Mucosa of rectum (tissue), 2 donors: ENCODE results near the gene DNAJC6.
"Not testable (repeated sequence)": the region's sequence is repeated elsewhere in the genome, so short reads cannot be mapped to it uniquely, and the experiment has no call there.

Source experiments
- H3K27ac ChIP-seq, 2 donors: one replicate each; pipeline ENCODE4 v1.7.0; 2013; ENCODE audit warnings: inconsistent platforms in 2 of 2, low read depth in 2 of 2, low read length in 2 of 2
- H3K27me3 ChIP-seq, 2 donors: one replicate each; pipeline ENCODE4 v1.7.0; 2013; ENCODE audit warnings: low read length in 2 of 2; ENCODE audit not compliant: control insufficient read depth in 2 of 2, insufficient read depth in 2 of 2
- H3K36me3 ChIP-seq, 2 donors: one replicate each; pipeline ENCODE4 v1.7.0; 2013; ENCODE audit warnings: low read length in 2 of 2; ENCODE audit not compliant: control insufficient read depth in 2 of 2, insufficient read depth in 2 of 2
- H3K4me1 ChIP-seq, 2 donors: one replicate each; pipeline ENCODE4 v1.7.0; 2013; ENCODE audit warnings: low read length in 2 of 2, mild to moderate bottlenecking in 1 of 2; ENCODE audit not compliant: control insufficient read depth in 2 of 2, insufficient read depth in 2 of 2
- H3K4me3 ChIP-seq, 2 donors: one replicate each; pipeline ENCODE4 v1.7.0; 2013; ENCODE audit warnings: low read length in 2 of 2
- H3K9ac ChIP-seq, 2 donors: one replicate each; pipeline ENCODE4 v1.7.0; 2013; ENCODE audit warnings: low read length in 2 of 2, low read depth in 1 of 2, mild to moderate bottlenecking in 1 of 2
- H3K9me3 ChIP-seq, 2 donors: one replicate each; pipeline ENCODE4 v1.7.0; 2013; ENCODE audit warnings: low read length in 2 of 2; ENCODE audit not compliant: control insufficient read depth in 2 of 2
- donor health status: healthy.
- donor health status: Normal muscosa, but diverticular disease.

The DNAJC6 gene

GRCh38 chr1:65377496-65378246, 68.3 kb downstream of the DNAJC6 start:
- Histone ChIP-seq H3K9me3 (no peaks in the 10 kb centered on the region), H3K4me1 (no peaks in the 10 kb centered on the region), H3K36me3 (no peaks in the 10 kb centered on the region), H3K9ac (no peak overlapping the region), H3K27ac (no peak overlapping the region), H3K4me3 (no peak overlapping the region), H3K27me3 (no peaks in the 10 kb centered on the region)

GRCh38 chr1:65378247-65378946, 69.1 kb downstream of the DNAJC6 start:
- Histone ChIP-seq H3K36me3 (no peaks in the 10 kb centered on the region), H3K27me3 (no peaks in the 10 kb centered on the region), H3K27ac (no peak overlapping the region), H3K4me1 (no peaks in the 10 kb centered on the region), H3K9ac (no peak overlapping the region), H3K4me3 (no peak overlapping the region), H3K9me3 (no peaks in the 10 kb centered on the region)

- not testable (repeated sequence) for H3K4me1 ChIP-seq, H3K27ac ChIP-seq, H3K36me3 ChIP-seq, H3K27me3 ChIP-seq, H3K9me3 ChIP-seq, H3K4me3 ChIP-seq, H3K9ac ChIP-seq
Observed at GRCh38 chr1:65384426-65384825, 75.1 kb downstream of the DNAJC6 start.

- Histone ChIP-seq H3K36me3 (no peaks in the 10 kb centered on the region), H3K4me3 (no peak overlapping the region), H3K9ac (no peak overlapping the region), H3K27ac (no peak overlapping the region), H3K27me3 (no peaks in the 10 kb centered on the region), H3K9me3 (no peaks in the 10 kb centered on the region), H3K4me1 (no peaks in the 10 kb centered on the region)
Observed at GRCh38 chr1:65386439-65386838, 77.1 kb downstream of the DNAJC6 start.

- Histone ChIP-seq H3K27ac (no peak overlapping the region), H3K9me3 (no peaks in the 10 kb centered on the region), H3K36me3 (no peaks in the 10 kb centered on the region), H3K9ac (no peak overlapping the region), H3K27me3 (no peaks in the 10 kb centered on the region), H3K4me3 (no peak overlapping the region), H3K4me1 (no peaks in the 10 kb centered on the region)
Observed at GRCh38 chr1:65387821-65388220, 78.5 kb downstream of the DNAJC6 start.

GRCh38 chr1:65388908-65389695, 79.8 kb downstream of the DNAJC6 start:
- no peak overlapping the region for H3K4me3 ChIP-seq
- H3K4me1 ChIP-seq = no peaks in the 10 kb centered on the region
- H3K9me3 ChIP-seq = no peaks in the 10 kb centered on the region
- no peaks in the 10 kb centered on the region for H3K27me3 ChIP-seq
- H3K27ac ChIP-seq = no peak overlapping the region
- H3K36me3 ChIP-seq = no peaks in the 10 kb centered on the region
- H3K9ac ChIP-seq = no peak overlapping the region

GRCh38 chr1:65392497-65392896, 83.2 kb downstream of the DNAJC6 start:
- H3K4me1 ChIP-seq = no peaks in the 10 kb centered on the region
- no peaks in the 10 kb centered on the region for H3K9me3 ChIP-seq

GRCh38 chr1:65393347-65393746, 84.0 kb downstream of the DNAJC6 start:
- Histone ChIP-seq H3K4me1 (no peaks in the 10 kb centered on the region), H3K4me3 (no peak overlapping the region), H3K27ac (no peak overlapping the region), H3K9me3 (no peaks in the 10 kb centered on the region), H3K9ac (no peak overlapping the region), H3K27me3 (no peaks in the 10 kb centered on the region), H3K36me3 (no peaks in the 10 kb centered on the region)

More at GRCh38 chr1:65392497-65392896, 83.2 kb downstream of the DNAJC6 start:
- no peak overlapping the region for H3K4me3 ChIP-seq
- H3K27ac ChIP-seq = no peak overlapping the region
- H3K27me3 ChIP-seq = no peaks in the 10 kb centered on the region
- no peaks in the 10 kb centered on the region for H3K36me3 ChIP-seq
- no peak overlapping the region for H3K9ac ChIP-seq

GRCh38 chr1:65393928-65394327, 84.6 kb downstream of the DNAJC6 start:
- Histone ChIP-seq H3K27me3 (no peaks in the 10 kb centered on the region), H3K4me3 (no peak overlapping the region), H3K9me3 (no peaks in the 10 kb centered on the region), H3K4me1 (no peaks in the 10 kb centered on the region), H3K9ac (no peak overlapping the region), H3K36me3 (no peaks in the 10 kb centered on the region), H3K27ac (no peak overlapping the region)
